Spleen (tissue), 11 donors: Measurements from ENCODE around the gene AP3B1. TPM values are rescaled to one million over a fixed set of nuclear protein-coding genes. Genes with fewer than 3 reads are reported as not detected.

Source experiments
- DNase-seq: peaks from one replicate; pipeline ENCODE4 v3.0.0-alpha.2; 2020
- H3K27ac ChIP-seq, 8 donors: fragments of 200-600 bp; sonication (generic) in 7 of 8; 1 replicate in 4 of 8; 2 replicates in 4 of 8; pipeline versions ENCODE4 v1.5.0 to v1.8.0; 2016 to 2021; ENCODE audit warnings: inconsistent platforms in 4 of 8, mild to moderate bottlenecking in 4 of 8, moderate library complexity in 1 of 8
- H3K27me3 ChIP-seq, 7 donors: fragments of 200-600 bp; sonication (generic) in 6 of 7; replicated peaks in 1 of 7; 1 replicate in 4 of 7; 2 replicates in 3 of 7; pipeline versions ENCODE4 v1.5.0 to v1.8.0; 2016 to 2021; ENCODE audit warnings: inconsistent platforms in 3 of 7, mild to moderate bottlenecking in 1 of 7
- H3K36me3 ChIP-seq, 6 donors: fragments of 200-600 bp; sonication (generic) in 5 of 6; 1 replicate in 4 of 6; 2 replicates in 2 of 6; pipeline versions ENCODE4 v1.5.0 to v1.8.0; 2016 to 2021; ENCODE audit warnings: inconsistent platforms in 2 of 6
- H3K4me1 ChIP-seq, 6 donors: fragments of 200-600 bp; sonication (generic) in 5 of 6; 1 replicate in 3 of 6; 2 replicates in 3 of 6; pipeline versions ENCODE4 v1.5.0 to v1.8.0; 2016 to 2021; ENCODE audit warnings: inconsistent platforms in 3 of 6
- H3K4me3 ChIP-seq, 8 donors: fragments of 200-600 bp; sonication (generic) in 7 of 8; 1 replicate in 4 of 8; 2 replicates in 4 of 8; pipeline versions ENCODE4 v1.5.0 to v1.8.0; 2016 to 2021; ENCODE audit warnings: inconsistent platforms in 4 of 8, mild to moderate bottlenecking in 4 of 8, moderate library complexity in 2 of 8
- H3K9me3 ChIP-seq, 8 donors: fragments of 200-600 bp; sonication (generic) in 7 of 8; 1 replicate in 4 of 8; 2 replicates in 4 of 8; pipeline versions ENCODE4 v1.5.0 to v1.8.0; 2016 to 2021; ENCODE audit warnings: inconsistent platforms in 4 of 8
- POLR2A ChIP-seq, 3 donors: fragments of 450-650 bp; IDR thresholded peaks; one replicate each; pipeline ENCODE4 v1.5.1; 2017; ENCODE audit warnings: antibody characterized with exemption in 3 of 3, mild to moderate bottlenecking in 1 of 3
- POLR2AphosphoS5 ChIP-seq, 3 donors: sonication (generic); formaldehyde crosslinking; IDR thresholded peaks; one replicate each; pipeline ENCODE4 v1.5.1; 2017; ENCODE audit warnings: antibody characterized with exemption in 3 of 3
- WGBS, 5 donors: extraction: QIAGEN DNeasy Blood & Tissue Kit in 3 of 5; methylation state at CpG; one replicate each; pipeline versions ENCODE4 v1.1.5 to v1.1.7; 2013 to 2018; 5-methylcytosine and 5-hydroxymethylcytosine counted together
- intact Hi-C: fragments of 100-400 bp; cut with DNase I; formaldehyde crosslinking; loops from one replicate; pipeline ENCODE4 v1.15.0; 2023; ENCODE audit warnings: low total_unique reads
- polyA plus RNA-seq, 3 donors: library from polyadenylated mRNA; stranded (reverse); fragments of 200-250 nt; gene quantifications; one replicate each; pipeline ENCODE4 v1.2.1, GENCODE V29; 2013
- total RNA-seq, 7 donors: library from RNA; depleted of rRNA in 3 of 7; stranded (reverse); fragments of >200 nt in 3 of 7; fragmentation: NEBNext Ultra II Directional in 4 of 7; extraction: Animal tissue kit (Norgen Biotek cat#: 25700) in 4 of 7; gene quantifications; one replicate each; pipeline versions ENCODE4 v1.1.0 to v1.2.1, GENCODE V29; 2016 to 2021
- TF ChIP-seq, protein P1 (sequence below), 11 experiments: fragments of 200-600 bp in 7 of 11; fragments of 450-650 bp in 4 of 11; sonication (generic) in 4 of 11; IDR thresholded peaks in 8 of 11; conservative IDR thresholded peaks in 3 of 11; 1 replicate in 7 of 11; 2 replicates in 4 of 11; pipeline versions ENCODE4 v1.4.0 to v1.8.0; 2016 to 2021; ENCODE audit warnings: antibody characterized with exemption in 11 of 11, inconsistent platforms in 4 of 11, mild to moderate bottlenecking in 1 of 11
- donor health status: healthy with polysubstance abuse.
- donor health status: DM: no; HTN: no; CAD: no; lungs with moderate emphysema.
- donor health status: DM: no; HTN: no; CAD: no.
- donor health status: Bipolar disorder and iron deficiency.
- donor health status: healthy.
- donor health status: DM: no; HTN: no; CAD: no.
- donor health status: DM: yes; HTN: yes; CAD: no.

The AP3B1 gene
- total and polyA plus RNA-seq, 10 donors: 27.9 to 76.2 (median 48.2) TPM

DNA sequence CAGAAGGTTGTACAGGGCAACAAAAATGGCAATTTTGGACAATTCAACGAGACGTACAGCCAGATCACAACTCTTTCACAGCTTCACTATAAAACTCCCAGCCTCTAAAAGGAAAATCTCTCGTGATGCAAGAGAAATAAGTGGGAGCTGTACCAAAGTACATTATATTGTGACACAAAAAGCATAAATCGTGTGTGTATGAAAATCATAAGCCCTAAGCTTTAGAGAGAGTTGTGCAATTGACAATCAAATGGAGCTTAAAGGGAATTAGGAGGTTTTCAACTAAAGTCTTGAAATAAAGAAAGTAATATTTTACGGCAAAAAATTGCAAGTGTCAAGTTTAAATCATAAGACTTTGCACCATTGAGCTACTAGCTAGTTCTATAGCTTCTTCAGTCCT is 323.6 kb downstream of the AP3B1 start:
- Histone ChIP-seq H3K4me1 (peaks cover 4 to 23% (median 18%) of the 10 kb centered on the region in 6 donors), H3K27me3 (peaks cover 0 to 92% (median 40%) of the 10 kb centered on the region in 7 donors), H3K27ac (no peak overlapping the region), H3K9me3 (no peaks in the 10 kb centered on the region), H3K36me3 (no peaks in the 10 kb centered on the region), H3K4me3 (no peak overlapping the region)
- DNase-seq: no peak
- WGBS, 5 donors: 63 to 85% (median 80%) methylated on average over 5 of the region's 5 CpGs
- TF ChIP-seq, protein P1, sequence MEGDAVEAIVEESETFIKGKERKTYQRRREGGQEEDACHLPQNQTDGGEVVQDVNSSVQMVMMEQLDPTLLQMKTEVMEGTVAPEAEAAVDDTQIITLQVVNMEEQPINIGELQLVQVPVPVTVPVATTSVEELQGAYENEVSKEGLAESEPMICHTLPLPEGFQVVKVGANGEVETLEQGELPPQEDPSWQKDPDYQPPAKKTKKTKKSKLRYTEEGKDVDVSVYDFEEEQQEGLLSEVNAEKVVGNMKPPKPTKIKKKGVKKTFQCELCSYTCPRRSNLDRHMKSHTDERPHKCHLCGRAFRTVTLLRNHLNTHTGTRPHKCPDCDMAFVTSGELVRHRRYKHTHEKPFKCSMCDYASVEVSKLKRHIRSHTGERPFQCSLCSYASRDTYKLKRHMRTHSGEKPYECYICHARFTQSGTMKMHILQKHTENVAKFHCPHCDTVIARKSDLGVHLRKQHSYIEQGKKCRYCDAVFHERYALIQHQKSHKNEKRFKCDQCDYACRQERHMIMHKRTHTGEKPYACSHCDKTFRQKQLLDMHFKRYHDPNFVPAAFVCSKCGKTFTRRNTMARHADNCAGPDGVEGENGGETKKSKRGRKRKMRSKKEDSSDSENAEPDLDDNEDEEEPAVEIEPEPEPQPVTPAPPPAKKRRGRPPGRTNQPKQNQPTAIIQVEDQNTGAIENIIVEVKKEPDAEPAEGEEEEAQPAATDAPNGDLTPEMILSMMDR (IDR thresholded peaks at IDR 0.05 in 8 of 11, conservative IDR thresholded peaks at IDR 0.05 in 3 of 11): no peak
- TF ChIP-seq POLR2A (IDR thresholded peaks at IDR 0.05) (no peak), POLR2AphosphoS5 (IDR thresholded peaks at IDR 0.05) (no peak)
- intact Hi-C loops: no loop called here

DNA sequence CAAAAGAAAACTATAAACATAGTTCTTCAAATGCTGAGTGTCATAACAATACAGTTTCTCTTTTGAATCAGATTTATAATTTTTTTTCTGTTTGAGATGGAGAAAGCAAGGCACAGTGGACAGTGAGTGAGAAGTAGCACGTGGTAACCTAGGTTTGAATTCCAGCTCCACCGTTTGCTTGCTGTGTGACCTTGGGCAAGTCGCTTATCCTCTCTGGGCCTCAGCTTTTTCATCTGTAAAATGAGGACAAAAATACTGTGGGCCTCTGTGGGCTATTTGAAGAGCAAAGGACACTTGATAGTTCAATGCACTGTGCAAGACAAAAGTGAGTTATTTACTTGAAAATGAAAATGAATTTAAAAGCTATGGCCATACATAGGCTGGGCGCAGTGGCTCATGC is 330.7 kb downstream of the AP3B1 start:
- Histone ChIP-seq H3K27me3 (peaks cover 0 to 57% (median 12%) of the 10 kb centered on the region in 7 donors), H3K27ac (no peak overlapping the region), H3K4me1 (no peaks in the 10 kb centered on the region), H3K9me3 (no peaks in the 10 kb centered on the region), H3K36me3 (no peaks in the 10 kb centered on the region), H3K4me3 (no peak overlapping the region)
- DNase-seq: no peak
- intact Hi-C loops: no loop called here
- WGBS, 5 donors: 84 to 93% (median 86%) methylated on average over 4 of the region's 4 CpGs
- TF ChIP-seq POLR2A (IDR thresholded peaks at IDR 0.05): no peak

DNA sequence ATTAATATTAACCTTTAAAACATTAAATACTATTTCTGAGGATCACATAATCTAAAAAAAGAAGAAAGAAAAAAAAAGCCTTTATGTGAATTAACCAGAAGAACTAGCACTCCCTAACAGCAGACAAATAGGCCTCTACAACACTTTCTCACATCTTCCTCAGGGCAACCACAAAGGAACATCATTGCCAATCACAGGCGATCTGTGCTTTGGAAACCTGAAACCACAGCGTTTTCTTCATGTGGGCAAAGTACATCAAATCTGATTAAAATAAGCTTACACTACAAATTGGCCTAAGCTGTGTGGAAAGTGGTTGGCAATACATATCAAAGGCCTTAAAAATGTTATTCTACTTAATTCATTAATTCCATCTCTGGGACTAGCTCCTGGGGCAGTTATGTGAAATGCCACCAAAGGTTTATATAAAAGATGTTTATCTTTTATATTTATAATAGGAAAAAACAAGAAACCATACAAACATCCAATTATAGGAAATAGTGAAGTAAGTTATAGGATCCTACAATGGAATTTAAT is 333.6 kb downstream of the AP3B1 start:
- WGBS, 5 donors: 36 to 47% (median 41%) methylated on average over 2 of the region's 2 CpGs
- Histone ChIP-seq H3K4me1 (peaks cover 0 to 13% (median 9%) of the 10 kb centered on the region in 6 donors), H3K27ac (no peak overlapping the region), H3K4me3 (no peak overlapping the region), H3K27me3 (peaks cover 0 to 56% (median 30%) of the 10 kb centered on the region in 7 donors), H3K9me3 (no peaks in the 10 kb centered on the region), H3K36me3 (no peaks in the 10 kb centered on the region)
- no peak for DNase-seq
- TF ChIP-seq, protein P1 (IDR thresholded peaks at IDR 0.05 in 8 of 11, conservative IDR thresholded peaks at IDR 0.05 in 3 of 11): no peak
- TF ChIP-seq POLR2AphosphoS5 (IDR thresholded peaks at IDR 0.05) (no peak), POLR2A (IDR thresholded peaks at IDR 0.05) (no peak)
- intact Hi-C loops: no loop called here

DNA sequence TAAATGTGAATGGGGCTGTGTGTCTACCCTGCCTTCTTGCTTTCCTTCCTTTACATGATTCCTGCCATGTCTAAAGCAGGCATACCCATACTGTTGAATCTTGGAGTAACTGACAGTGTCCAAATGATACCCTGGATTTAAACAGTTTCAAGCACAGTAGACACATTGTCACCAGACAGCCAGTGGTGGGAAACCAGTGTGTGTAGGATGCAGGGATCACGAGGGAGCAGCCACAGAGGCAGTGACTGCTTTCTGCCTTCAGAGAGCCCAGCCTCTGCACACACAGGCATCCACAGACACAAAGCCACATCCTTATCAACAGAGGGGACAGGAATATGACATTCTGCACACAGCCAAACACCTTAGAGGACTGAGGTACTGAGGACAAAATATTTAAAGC is 334.2 kb downstream of the AP3B1 start:
- H3K4me1 ChIP-seq: peaks cover 0 to 13% (median 9%) of the 10 kb centered on the region in 6 donors
- peaks cover 0 to 50% (median 30%) of the 10 kb centered on the region in 7 donors for H3K27me3 ChIP-seq
- TF ChIP-seq POLR2A (IDR thresholded peaks at IDR 0.05): no peak
- 38 to 59% (median 47%) methylated on average over 1 of the region's 1 CpG for WGBS, 5 donors
- H3K36me3 ChIP-seq: no peaks in the 10 kb centered on the region
- intact Hi-C loops: no loop called here
- no peak for DNase-seq
- H3K27ac ChIP-seq: no peak overlapping the region
- no peak overlapping the region for H3K4me3 ChIP-seq
- no peaks in the 10 kb centered on the region for H3K9me3 ChIP-seq

DNA sequence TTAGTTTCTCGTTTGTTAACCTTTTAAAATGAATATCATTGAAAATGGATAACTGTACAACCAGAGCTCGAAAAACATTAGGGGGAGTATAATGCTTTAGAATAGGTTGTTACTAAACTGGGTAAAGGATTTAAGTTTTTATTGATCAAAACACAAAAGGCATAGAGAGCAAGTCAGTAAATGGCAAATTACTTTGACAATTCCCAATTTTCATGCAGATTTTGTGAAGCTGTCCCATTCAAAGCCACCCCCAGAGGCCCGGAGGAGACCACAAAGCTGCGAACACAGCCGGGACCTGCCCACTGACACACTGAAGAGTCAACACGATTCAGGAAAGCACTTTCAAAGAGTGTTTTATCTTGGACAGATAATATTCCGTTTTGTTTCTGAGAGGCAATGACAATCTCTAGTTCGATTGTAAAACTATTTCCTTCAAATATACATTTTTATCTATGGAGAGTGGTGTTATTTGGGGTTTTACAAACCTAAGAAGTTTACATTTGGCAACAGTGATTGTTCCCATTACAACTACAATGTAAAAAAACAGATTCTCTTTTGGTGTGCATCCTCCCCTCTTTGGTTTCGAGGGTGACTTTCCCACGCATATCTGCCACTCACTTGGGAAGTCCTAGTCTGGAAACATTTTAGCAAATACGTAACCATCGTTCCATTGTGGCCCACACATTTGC is 335.7 kb downstream of the AP3B1 start:
- no peaks in the 10 kb centered on the region for H3K9me3 ChIP-seq
- H3K4me1 ChIP-seq: peaks cover 0 to 13% (median 9%) of the 10 kb centered on the region in 6 donors
- H3K27me3 ChIP-seq: peaks cover 0 to 48% (median 30%) of the 10 kb centered on the region in 7 donors
- no peak overlapping the region for H3K4me3 ChIP-seq
- DNase-seq: no peak
- WGBS, 5 donors: 31 to 65% (median 39%) methylated on average over 12 of the region's 12 CpGs
- intact Hi-C loops: no loop called here
- H3K36me3 ChIP-seq: no peaks in the 10 kb centered on the region
- TF ChIP-seq, protein P1 (IDR thresholded peaks at IDR 0.05 in 8 of 11, conservative IDR thresholded peaks at IDR 0.05 in 3 of 11): no peak
- TF ChIP-seq POLR2A (IDR thresholded peaks at IDR 0.05) (no peak), POLR2AphosphoS5 (IDR thresholded peaks at IDR 0.05) (no peak)
- H3K27ac ChIP-seq: no peak overlapping the region
